A549 (cell line): ENCODE data around the gene WASF3.

Source experiments
- CEBPB ChIP-seq, 2 experiments: fragments of >200 bp in 1 of 2; sonication (Bioruptor Twin) in 1 of 2; formaldehyde crosslinking in 1 of 2; IDR thresholded peaks; 2 replicates each; pipeline ENCODE4 v1.6.1; 2012 to 2016
- CHD2 ChIP-seq: fragments of 150-350 bp; IDR thresholded peaks from 2 replicates; pipeline ENCODE4 v1.6.1; 2014; ENCODE audit warnings: low read length; ENCODE audit not compliant: partially characterized antibody
- CHD4 ChIP-seq: fragments of 200-600 bp; sonication (generic); IDR thresholded peaks from 2 replicates; pipeline ENCODE4 v1.6.1; 2016; ENCODE audit warnings: antibody characterized with exemption, mild to moderate bottlenecking, borderline replicate concordance
- CTCF ChIP-seq: fragments of >200 bp; sonication (Bioruptor Twin); formaldehyde crosslinking; IDR thresholded peaks from 3 replicates; pipeline ENCODE4 v1.5.1; 2016
- ESRRA ChIP-seq: fragments of 150-350 bp; IDR thresholded peaks from 2 replicates; pipeline ENCODE4 v1.6.1; 2014; ENCODE audit warnings: mild to moderate bottlenecking, low read length, borderline replicate concordance
- MAFK ChIP-seq: fragments of 450-650 bp; IDR thresholded peaks from 2 replicates; pipeline ENCODE4 v1.6.1; 2014; ENCODE audit not compliant: partially characterized antibody
- MAZ ChIP-seq: fragments of 150-350 bp; IDR thresholded peaks from 2 replicates; pipeline ENCODE4 v1.6.1; 2014; ENCODE audit warnings: antibody characterized with exemption, low read depth, low read length, borderline replicate concordance
- NPAS2 ChIP-seq: fragments of 250-450 bp; sonication (Bioruptor Pico); IDR thresholded peaks from 2 replicates; pipeline ENCODE4 v1.8.0; 2022; ENCODE audit warnings: mild to moderate bottlenecking, moderate library complexity, borderline replicate concordance
- POLR2A ChIP-seq: IDR thresholded peaks from 2 replicates; pipeline ENCODE4 v1.6.1; 2012; ENCODE audit warnings: mild to moderate bottlenecking, low read length
- RAD21 ChIP-seq, 2 experiments: fragments of >200 bp in 1 of 2; sonication (Bioruptor Twin) in 1 of 2; formaldehyde crosslinking in 1 of 2; IDR thresholded peaks in 1 of 2; conservative IDR thresholded peaks in 1 of 2; 2 replicates in 1 of 2; 3 replicates in 1 of 2; pipeline ENCODE4 v1.6.1; 2012 to 2018; ENCODE audit warnings: inconsistent platforms in 1 of 2
- REST ChIP-seq: fragments of 200-600 bp; sonication (generic); IDR thresholded peaks from 2 replicates; pipeline ENCODE4 v1.6.1; 2016; ENCODE audit warnings: antibody characterized with exemption, mild to moderate bottlenecking, moderate library complexity
- RFX5 ChIP-seq: fragments of 450-650 bp; IDR thresholded peaks from 2 replicates; pipeline ENCODE4 v1.7.1; 2014; ENCODE audit warnings: antibody characterized with exemption, mild to moderate bottlenecking, moderate library complexity
- TF ChIP-seq, protein P1 (sequence below): IDR thresholded peaks from 2 replicates; pipeline ENCODE4 v1.6.1; 2012
- TF ChIP-seq, protein P2 (sequence below): fragments of >200 bp; sonication (Bioruptor Twin); formaldehyde crosslinking; IDR thresholded peaks from 2 replicates; pipeline ENCODE4 v1.6.1; 2016

GRCh38 chr13:26604784-26605545, 47.5 kb downstream of the WASF3 start:
- no peak for TF ChIP-seq CTCF
- TF ChIP-seq ESRRA = no peak
- TF ChIP-seq MAFK = no peak
- no peak for TF ChIP-seq CHD2
- no peak for TF ChIP-seq CHD4
- no peak for TF ChIP-seq RAD21 (conservative IDR thresholded peaks at IDR 0.05 in 1 of 2, IDR thresholded peaks at IDR 0.05 in 1 of 2)
- TF ChIP-seq, protein P1, sequence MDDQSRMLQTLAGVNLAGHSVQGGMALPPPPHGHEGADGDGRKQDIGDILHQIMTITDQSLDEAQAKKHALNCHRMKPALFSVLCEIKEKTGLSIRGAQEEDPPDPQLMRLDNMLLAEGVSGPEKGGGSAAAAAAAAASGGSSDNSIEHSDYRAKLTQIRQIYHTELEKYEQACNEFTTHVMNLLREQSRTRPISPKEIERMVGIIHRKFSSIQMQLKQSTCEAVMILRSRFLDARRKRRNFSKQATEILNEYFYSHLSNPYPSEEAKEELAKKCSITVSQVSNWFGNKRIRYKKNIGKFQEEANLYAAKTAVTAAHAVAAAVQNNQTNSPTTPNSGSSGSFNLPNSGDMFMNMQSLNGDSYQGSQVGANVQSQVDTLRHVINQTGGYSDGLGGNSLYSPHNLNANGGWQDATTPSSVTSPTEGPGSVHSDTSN = no peak
- TF ChIP-seq POLR2A = no peak
- TF ChIP-seq, protein P2, sequence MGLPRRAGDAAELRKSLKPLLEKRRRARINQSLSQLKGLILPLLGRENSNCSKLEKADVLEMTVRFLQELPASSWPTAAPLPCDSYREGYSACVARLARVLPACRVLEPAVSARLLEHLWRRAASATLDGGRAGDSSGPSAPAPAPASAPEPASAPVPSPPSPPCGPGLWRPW = no peak
- no peak for TF ChIP-seq REST
- no peak for TF ChIP-seq MAZ
- no peak for TF ChIP-seq NPAS2 (CRISPR knock-in tag)
- no peak for TF ChIP-seq CEBPB (IDR thresholded peaks at IDR 0.05)
- TF ChIP-seq RFX5 = no peak
